Stimulated activated CD4-positive, alpha-beta T cell treated with anti-CD3 and anti-CD28 coated beads, Interleukin-1b, Interleukin-23, amount 100 ng/mL, for 1 hour (primary cell): Measurements from ENCODE around the gene LYPD1.

Source experiments
- DNase-seq, 2 donors: peaks; one replicate each; pipeline ENCODE4 v3.0.0-alpha.2; 2020; ENCODE audit warnings: low read depth in 2 of 2

The LYPD1 gene

GRCh38 chr2:132632000-132632649 is 37.9 kb downstream of the LYPD1 start:
- no peak for DNase-seq

DNA sequence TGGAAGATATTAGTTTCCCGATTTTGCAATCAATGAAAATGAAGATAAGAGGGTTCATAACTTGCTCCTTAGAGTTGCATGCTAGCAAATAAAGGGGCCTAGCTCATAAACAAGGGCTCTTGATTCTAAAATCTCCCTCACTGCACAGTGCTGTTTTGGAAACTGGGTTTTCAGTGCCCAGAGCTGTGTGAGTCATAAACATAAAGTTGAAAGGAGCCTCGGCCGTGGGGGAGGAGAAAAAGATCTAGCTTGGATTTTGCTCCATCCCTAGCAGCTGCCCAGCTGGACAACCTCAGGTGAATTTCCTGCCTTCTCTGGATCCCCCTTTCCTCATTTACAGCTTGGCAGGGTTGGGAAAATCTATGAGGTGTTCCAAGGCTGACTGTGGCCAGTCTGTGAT is 42.5 kb downstream of the LYPD1 start:
- no peak for DNase-seq

DNA sequence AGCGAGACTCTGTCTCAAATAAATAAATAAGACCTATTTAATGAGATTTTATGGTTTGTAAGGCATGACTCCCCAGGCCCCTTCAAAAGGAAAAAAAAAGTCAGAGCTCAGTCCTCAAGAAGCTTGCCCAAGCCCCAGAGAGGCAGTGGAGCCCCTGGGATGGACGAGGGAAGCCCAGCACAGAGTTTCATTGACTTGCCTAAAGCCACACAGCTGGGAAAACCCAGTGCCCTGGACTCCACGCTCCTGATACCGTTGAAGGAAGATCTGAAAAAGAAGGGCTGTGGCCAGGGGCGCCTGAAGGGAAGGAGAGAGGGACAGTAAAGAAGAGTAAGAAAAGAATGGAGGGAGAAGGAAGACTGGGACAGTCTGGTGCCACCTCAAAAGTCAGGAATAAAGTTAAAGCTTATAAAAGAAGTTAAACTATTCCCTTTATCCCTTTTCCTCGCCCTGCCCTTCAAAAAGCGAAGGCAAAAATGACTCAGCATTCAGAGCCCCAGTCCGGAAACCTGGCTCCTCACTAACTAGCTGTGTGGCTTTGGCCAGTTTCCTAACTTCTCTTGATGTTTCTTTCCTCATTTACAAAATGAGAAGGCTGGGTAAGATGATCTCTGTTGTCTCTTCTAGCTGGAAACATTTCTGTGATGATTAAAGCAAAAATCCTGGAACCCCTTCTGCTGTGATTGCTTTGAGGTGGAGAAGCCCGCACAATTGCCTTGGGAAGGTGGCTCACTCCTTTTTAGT is 46.7 kb downstream of the LYPD1 start:
- no peak for DNase-seq

GRCh38 chr2:132621131-132621875 is 48.7 kb downstream of the LYPD1 start:
- DNase-seq = no peak

DNA sequence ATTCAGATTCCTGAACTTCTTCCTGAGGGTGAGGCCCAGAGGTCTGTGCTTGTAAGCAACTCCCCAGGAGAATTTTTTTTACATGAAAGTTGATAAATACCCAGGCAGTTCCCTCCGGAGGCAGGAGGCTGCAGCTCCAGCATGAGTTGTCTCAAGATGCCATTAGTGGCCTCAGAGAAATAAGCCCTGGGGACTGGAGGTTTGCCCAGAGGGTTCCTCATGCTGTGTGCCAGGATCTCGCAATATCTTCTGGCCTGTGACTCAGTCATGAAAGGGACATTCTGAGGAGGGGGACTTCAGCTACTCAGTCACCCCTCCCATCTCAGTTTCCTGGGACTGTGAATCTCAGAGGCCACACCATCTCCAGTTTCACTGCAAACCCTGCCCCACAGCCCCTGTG is 49.9 kb downstream of the LYPD1 start:
- DNase-seq = no peak

- no peak for DNase-seq
Measured at GRCh38 chr2:132618734-132619133, 51.3 kb downstream of the LYPD1 start.

DNA sequence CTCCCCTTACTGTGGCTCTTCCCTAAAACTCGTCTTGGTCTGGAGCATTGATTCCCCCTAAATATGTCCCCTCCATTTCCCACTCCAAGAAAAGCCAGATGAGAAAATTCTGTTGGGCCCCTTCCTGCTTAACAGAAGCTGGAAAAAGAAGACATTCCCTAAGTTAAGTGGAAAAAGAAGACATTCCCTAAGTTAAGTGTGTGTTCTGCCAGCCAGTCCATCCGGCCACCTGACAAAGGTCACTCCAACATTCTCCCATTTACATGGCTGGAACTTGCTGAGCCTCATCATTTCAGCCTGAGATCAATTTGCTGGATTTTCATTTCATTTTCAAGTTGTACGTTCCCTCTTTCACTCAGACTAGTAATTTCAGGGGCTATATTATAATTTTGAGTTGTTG is 52.0 kb downstream of the LYPD1 start:
- DNase-seq = no peak

DNA sequence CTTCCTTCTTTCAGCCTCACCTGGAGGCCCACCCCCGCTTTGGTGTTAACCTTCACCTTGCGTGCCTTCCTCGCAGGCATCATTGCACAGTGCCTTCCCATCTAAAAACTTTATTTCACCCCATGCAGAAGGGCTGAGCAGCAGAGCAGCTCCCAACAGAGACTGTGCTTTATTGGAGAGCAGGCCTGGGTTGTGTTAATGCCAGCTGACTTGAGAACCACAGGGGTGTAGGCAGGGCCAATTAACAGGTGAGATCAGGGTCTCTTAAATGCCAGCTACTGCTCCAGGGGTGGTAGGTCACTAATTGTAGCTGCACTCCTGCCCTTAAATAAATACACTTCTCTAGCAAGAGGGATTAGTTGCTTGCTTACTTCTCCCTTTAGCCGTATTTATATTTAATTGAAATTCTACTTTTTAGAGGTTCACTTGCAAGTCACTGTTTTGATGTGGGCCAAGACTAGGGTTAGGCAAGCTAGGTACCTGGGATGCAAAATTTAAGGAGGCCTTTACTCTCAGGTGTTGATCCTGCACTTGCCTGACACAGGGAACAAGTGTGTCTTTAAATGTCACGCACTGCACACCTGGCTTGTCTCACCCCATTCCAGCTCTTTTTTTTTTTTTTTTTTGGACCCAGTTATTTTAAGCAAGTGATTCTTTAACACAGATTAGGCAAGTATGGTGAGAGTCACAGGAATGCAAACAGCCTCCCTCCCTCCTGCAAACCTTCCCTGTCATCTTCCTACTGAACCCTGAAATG is 54.5 kb downstream of the LYPD1 start:
- no peak for DNase-seq

- DNase-seq = no peak
Measured at GRCh38 chr2:132611719-132612118, 58.3 kb downstream of the LYPD1 start.

DNA sequence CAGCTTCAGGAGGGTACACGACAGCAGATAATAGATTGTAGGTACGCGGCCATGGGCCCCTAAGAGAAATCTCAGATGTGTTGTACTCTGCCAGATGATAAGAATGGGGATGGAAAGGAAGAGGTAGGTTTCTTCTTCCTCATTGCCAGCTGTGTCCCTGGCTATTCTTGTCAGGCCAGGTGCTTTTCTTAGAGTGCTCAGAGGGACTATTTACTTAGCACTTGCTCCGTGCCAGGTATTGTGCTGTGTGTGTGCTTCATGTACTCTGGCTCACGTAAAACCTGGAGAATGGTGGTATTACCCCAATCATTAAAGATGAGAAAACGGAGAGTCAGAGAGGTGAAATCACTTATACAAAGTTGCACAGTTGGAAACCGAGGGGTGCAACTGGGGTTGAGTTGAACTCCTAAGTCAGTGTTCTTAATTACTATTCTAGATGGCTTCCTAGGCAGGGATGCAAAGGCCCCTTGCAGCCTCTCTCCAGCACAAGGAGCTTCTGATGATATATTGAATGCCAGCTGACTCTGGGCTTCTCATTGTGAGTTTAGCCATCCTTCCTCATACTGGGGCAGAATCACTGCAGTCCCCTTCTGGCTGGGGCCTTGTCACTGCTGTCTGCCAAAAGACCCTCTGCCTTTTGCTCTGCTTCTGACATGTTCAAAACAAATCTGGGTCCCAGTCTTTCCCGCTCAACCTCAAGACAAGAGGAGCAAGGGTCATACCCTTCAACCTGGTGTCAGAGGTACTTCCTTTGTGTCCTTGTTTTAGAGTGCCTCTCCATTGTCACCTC is 60.7 kb downstream of the LYPD1 start:
- no peak for DNase-seq

GRCh38 chr2:132608311-132608710 is 61.7 kb downstream of the LYPD1 start:
- no peak for DNase-seq

GRCh38 chr2:132607426-132608090 is 62.4 kb downstream of the LYPD1 start:
- DNase-seq = no peak

DNA sequence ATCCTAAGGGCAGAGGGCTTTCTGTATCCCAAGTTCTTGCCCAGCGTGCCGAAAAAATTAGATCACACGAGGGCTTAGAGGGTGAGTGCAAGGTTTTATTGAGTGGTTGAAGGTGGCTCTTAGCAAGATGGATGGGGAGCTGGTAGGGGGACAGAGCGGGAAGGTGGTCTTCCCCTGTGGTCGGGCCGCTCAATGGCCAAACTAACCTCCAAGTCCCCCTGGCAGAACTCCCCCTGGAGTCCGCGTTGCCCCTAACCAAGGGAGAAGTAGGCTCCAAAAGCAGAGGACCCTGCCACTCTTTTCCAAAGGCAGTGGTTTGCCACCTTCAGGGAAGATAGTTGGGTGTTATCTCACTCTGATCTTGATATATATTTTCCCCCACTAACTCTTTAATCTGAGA is 63.4 kb downstream of the LYPD1 start:
- no peak for DNase-seq

- DNase-seq = no peak
Measured at GRCh38 chr2:132605236-132606180, 64.5 kb downstream of the LYPD1 start.

DNA sequence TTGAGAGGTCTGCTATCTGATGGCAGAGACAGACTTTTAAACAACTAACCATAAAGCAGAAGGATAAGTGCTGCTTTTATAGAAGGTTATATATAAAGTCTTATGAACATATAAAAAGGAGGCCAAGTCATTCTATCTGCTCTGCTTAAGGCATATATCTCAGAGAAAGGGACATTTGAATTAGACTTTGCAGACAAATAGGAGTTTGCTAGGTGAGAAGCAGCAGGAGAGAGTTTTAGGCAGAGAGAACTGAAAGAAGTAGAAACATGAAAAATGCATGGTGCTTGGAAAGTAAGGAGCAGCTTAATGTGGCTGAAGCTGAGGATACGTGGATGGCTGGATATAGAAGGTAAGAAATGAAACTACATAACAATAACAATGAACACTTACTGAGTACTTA is 65.4 kb downstream of the LYPD1 start:
- no peak for DNase-seq

DNA sequence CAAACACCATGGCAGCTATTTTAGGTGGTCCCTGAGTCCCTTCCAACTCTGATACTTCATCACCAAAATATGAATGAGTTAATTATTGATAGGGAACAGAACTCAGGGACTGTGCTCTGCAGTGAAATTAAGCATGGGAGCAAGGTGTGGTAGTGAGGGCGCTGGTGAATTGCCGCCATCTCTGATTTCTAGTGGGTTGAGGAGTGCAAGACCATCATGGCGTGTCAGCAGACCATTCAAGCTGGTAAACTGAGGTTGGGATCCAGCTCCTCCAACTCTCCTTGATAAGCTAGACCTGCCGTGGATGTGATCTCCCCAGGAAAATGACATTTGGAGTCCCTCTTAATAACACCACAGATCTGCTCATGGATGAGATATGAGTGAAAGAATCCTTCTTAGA is 70.4 kb downstream of the LYPD1 start:
- DNase-seq = no peak

GRCh38 chr2:132598536-132598935 is 71.5 kb downstream of the LYPD1 start:
- DNase-seq = no peak

DNA sequence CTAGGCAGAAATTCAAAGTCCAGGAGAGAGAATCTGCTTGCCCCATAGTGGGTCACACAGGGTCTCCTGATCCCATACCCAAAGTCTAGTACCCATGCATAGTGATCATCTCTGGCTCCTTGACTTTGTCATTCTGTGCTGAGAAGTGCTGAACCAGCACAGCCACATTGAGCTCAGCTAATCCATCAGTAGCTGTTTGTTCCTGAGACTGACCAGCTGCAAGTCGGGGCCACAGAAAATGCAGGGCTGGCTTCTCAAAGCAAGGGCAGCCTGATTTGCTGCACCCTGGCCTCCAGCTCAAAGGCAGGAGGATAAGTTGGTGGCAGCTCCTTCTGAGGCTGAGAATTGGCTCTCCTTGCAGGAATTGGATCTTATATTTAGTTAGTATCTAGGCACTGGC is 72.2 kb downstream of the LYPD1 start:
- no peak for DNase-seq

DNA sequence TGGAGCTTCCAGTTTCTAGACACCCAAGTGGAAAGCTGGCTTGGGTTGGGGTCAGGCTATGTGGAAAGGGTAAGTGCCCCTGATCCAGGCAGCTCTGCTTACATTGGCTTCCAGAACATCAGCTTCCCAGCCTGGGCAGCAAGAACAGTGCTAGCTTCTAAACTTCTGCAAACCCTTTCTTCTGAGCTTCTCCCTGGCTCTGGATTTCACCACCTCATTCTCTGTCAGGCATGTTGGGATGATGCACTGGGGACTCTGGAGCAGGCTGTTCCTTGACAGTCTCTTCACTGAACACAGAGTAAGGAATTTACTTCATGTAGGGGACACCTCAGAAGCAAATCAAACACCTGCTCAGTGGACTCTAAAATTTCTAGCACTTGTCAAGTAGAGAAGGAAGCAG is 72.8 kb downstream of the LYPD1 start:
- DNase-seq = no peak

- no peak for DNase-seq
Measured at GRCh38 chr2:132595693-132596092, 74.3 kb downstream of the LYPD1 start.
